Spinal cord (tissue), 10 donors: Measurements from ENCODE around the gene OR2C3. TPM values are rescaled to one million over a fixed set of nuclear protein-coding genes. Genes with fewer than 3 reads are reported as not detected.

Experiments
- DNase-seq, 6 donors: peaks; one replicate each; pipeline versions ENCODE4 v3.0.0 to v3.0.0-alpha.2; 2013 to 2015; ENCODE audit warnings: low spot score in 6 of 6, low read depth in 4 of 6
- H3K27ac ChIP-seq: one replicate; pipeline ENCODE4 v1.5.1; 2013; ENCODE audit warnings: low read depth, low read length, control low read depth
- H3K27me3 ChIP-seq: one replicate; pipeline ENCODE4 v1.6.1; 2013; ENCODE audit warnings: low read length; ENCODE audit not compliant: control insufficient read depth, insufficient read depth
- H3K36me3 ChIP-seq: one replicate; pipeline ENCODE4 v1.6.1; 2013; ENCODE audit warnings: low read length; ENCODE audit not compliant: control insufficient read depth, insufficient read depth
- H3K4me1 ChIP-seq: one replicate; pipeline ENCODE4 v1.6.1; 2013; ENCODE audit warnings: low read length; ENCODE audit not compliant: control insufficient read depth, insufficient read depth
- H3K4me3 ChIP-seq: one replicate; pipeline ENCODE4 v1.5.1; 2013; ENCODE audit warnings: low read depth, low read length, control low read depth
- H3K9me3 ChIP-seq: one replicate; pipeline ENCODE4 v1.6.1; 2013; ENCODE audit warnings: low read length; ENCODE audit not compliant: control insufficient read depth, insufficient read depth
- WGBS: methylation state at CpG from one replicate; pipeline ENCODE4 v1.1.5; 2013; ENCODE audit warnings: missing lambda C conversion rate; ENCODE audit not compliant: insufficient coverage; 5-methylcytosine and 5-hydroxymethylcytosine counted together
- polyA plus RNA-seq, 2 donors: library from polyadenylated mRNA; unstranded; fragments of 120-200 nt; gene quantifications; one replicate each; pipeline ENCODE4 v1.2.1, GENCODE V29; 2013; ENCODE audit not compliant: insufficient read length in 2 of 2
- total RNA-seq, 2 donors: library from RNA; depleted of rRNA in 1 of 2; stranded (reverse); fragments of 120-200 nt in 1 of 2; fragments of >200 nt in 1 of 2; gene quantifications; one replicate each; pipeline versions ENCODE4 v1.2.3 to v1.2.4, GENCODE V29; 2013 to 2014
- donor health status: healthy.

The OR2C3 gene
- total and polyA plus RNA-seq, 4 donors, result under 0.01 to 0.95 (median 0.34) TPM

DNA sequence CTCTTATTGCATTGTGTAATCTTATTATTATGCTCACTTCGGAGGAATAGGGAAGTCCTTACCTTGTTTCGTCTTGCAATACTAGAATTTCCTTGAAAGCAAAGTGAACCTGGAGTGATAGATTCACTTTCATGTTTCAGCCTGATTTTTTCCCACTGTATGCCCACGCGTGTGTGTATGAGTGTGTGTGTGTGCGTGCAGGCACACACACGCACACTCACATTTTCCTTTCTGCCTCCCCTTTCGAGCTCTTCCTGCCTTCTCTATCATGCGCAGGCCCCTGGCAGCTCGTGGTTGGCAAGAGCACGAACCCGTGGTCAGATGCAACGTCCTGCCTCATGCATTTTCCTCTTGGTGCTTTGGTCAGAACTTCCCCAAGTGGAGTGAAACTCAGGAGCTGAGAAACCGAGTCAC is 12.5 kb upstream of the OR2C3 start, which contains the start of gene GCSAML:
Gene GCSAML, plus strand, starts transcription at position 366 of the 414 bp plus-strand sequence. CDS start 58 bp downstream, outside the sequence.
- no peaks in the 10 kb centered on the region for H3K4me1 ChIP-seq
- no peaks in the 10 kb centered on the region for H3K27me3 ChIP-seq
- no peak within 1 kb of the TSS for H3K27ac ChIP-seq
- H3K9me3 ChIP-seq, result no peaks in the 10 kb centered on the region
- no peak within 1 kb of the TSS for H3K4me3 ChIP-seq
- no peaks in the 10 kb centered on the region for H3K36me3 ChIP-seq
- no peak for DNase-seq
- WGBS, result 81% methylated on average over 8 of the region's 13 CpGs

DNA sequence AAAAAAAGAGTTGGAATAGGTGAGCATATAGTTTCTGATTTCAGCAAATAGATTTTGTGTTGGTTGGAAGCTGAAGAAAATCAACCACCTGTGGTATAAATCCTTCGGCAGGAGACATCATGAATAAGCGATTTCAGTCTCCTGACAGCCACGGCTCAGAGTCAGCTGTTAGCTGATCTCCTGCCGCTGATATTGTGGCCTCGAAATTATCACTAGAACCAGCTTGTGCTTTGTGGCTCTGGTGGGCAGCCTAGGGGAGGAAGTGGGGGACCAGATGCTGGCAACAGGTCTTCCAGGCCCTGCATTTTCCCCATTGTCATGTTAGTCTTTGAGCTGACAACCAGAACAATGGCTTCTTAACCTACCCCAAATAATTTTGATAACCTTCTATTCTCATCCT is 11.9 kb upstream of the OR2C3 start:
- H3K36me3 ChIP-seq, result no peaks in the 10 kb centered on the region
- H3K27ac ChIP-seq, result no peak overlapping the region
- H3K4me1 ChIP-seq, result no peaks in the 10 kb centered on the region
- no peak for DNase-seq
- H3K27me3 ChIP-seq, result no peaks in the 10 kb centered on the region
- WGBS, result 64% methylated on average over 5 of the region's 5 CpGs
- H3K4me3 ChIP-seq, result no peak overlapping the region
- no peaks in the 10 kb centered on the region for H3K9me3 ChIP-seq

DNA sequence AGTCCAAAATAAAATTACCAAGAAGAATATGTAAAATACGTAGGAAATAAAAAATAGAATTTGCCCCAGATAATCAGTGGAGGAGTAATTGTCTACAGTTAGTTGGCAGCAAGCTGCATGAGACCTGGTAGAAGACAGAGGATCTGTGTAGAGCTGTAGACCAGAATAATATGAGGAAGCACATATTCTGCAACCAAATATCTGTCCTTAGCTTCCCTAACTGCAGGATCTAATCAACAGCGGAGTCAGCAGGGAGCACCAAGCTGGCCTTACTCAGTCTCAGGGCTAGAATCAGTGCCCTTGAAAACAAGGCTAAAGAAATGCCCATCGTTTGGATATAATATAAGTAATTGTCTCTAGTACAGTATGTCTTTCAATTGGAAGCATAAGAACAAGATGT is 6.6 kb upstream of the OR2C3 start:
- Histone ChIP-seq H3K27ac (no peak overlapping the region), H3K9me3 (no peaks in the 10 kb centered on the region), H3K4me3 (no peak overlapping the region), H3K27me3 (no peaks in the 10 kb centered on the region), H3K36me3 (no peaks in the 10 kb centered on the region), H3K4me1 (no peaks in the 10 kb centered on the region)
- 60% methylated on average over 1 of the region's 3 CpGs for WGBS
- DNase-seq, result no peak

DNA sequence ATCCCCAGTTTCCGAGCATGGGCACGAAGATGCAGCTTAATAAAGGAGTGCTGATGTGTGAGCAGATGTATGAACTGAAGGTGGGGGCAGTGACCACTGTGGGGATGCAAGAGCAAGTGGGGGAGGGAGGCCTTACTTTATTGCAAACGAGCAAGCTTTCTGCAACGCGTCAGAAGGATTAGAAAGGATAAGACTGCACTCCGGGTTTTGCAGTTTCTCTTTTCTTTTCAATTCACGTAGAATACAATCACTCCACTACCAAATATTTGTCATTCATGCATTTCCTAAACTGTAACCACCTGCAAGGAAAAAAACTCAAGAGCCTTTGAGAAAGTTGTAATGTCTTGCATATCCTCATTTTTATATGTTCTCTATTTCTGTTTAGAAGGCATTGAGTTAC is 4.3 kb upstream of the OR2C3 start:
- Histone ChIP-seq H3K4me3 (no peak overlapping the region), H3K36me3 (no peaks in the 10 kb centered on the region), H3K27ac (no peak overlapping the region), H3K4me1 (no peaks in the 10 kb centered on the region), H3K9me3 (no peaks in the 10 kb centered on the region), H3K27me3 (no peaks in the 10 kb centered on the region)
- no peak for DNase-seq
- 70% methylated on average over 2 of the region's 7 CpGs for WGBS

DNA sequence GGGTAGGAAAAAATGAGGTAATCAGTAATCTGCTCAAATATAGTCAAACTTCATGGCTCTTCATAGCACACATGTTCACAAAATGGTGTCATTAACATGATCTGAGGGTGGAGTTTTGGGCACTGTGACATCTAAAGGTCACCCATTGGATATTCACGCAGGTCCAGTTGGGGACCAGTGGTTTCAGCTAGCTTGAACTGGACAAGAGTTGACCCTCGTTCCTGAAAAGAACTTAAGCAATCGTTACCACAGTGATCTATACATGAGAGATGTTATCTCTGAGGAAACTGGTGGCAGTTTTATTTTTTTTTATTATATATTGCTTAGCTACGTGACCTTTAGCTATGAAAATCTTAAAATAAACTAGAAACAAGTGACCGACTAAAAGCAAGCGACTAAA is 3.0 kb upstream of the OR2C3 start:
- no peaks in the 10 kb centered on the region for H3K9me3 ChIP-seq
- H3K4me3 ChIP-seq, result no peak overlapping the region
- H3K36me3 ChIP-seq, result no peaks in the 10 kb centered on the region
- H3K27me3 ChIP-seq, result no peaks in the 10 kb centered on the region
- DNase-seq, result no peak
- 100% methylated on average over 3 of the region's 6 CpGs for WGBS
- no peaks in the 10 kb centered on the region for H3K4me1 ChIP-seq
- no peak overlapping the region for H3K27ac ChIP-seq

DNA sequence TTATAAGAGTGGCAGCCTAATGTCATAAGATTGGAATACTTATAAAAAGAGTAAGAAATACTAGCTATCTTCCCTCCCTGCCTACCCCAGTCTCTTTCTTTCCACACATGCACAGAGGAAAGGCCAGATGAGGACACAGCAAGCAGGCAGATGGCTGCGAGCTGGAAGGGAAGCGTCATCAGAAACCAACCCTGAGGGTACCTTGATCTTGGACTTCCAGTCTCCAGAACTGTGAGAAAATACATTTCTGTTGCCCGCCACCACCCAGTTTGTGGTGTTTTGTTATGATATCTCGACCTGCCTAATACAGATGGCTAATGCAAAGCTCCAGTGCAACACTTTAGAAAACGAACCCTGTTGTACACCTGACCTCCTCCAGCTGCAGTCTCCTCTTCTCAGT is 2.3 kb upstream of the OR2C3 start:
- no peak overlapping the region for H3K4me3 ChIP-seq
- H3K36me3 ChIP-seq, result no peaks in the 10 kb centered on the region
- no peak overlapping the region for H3K27ac ChIP-seq
- no peak for DNase-seq
- H3K9me3 ChIP-seq, result no peaks in the 10 kb centered on the region
- 79% methylated on average over 2 of the region's 5 CpGs for WGBS
- no peaks in the 10 kb centered on the region for H3K4me1 ChIP-seq
- H3K27me3 ChIP-seq, result no peaks in the 10 kb centered on the region

DNA sequence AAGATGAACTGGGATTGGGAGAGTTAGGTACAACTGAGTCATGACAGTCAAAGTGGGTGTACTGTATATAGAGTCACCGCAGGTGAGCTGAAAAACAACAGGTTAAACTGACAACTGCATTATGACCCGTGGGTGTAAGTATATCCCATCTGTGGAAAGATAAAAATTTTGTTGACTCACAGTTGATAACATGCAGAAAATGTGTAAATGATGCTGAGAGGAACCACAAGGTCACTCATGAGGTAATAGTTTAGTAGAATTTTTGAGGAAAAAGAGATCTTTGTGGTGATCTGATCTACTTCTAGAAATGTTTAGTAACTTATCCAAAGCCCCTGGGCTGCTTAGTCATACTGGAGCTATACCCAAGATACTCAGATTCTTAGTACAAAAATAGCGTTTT is 838 bp downstream of the OR2C3 start:
- Histone ChIP-seq H3K4me1 (no peaks in the 10 kb centered on the region), H3K4me3 (no peak overlapping the region), H3K9me3 (no peaks in the 10 kb centered on the region), H3K27ac (no peak overlapping the region), H3K36me3 (no peaks in the 10 kb centered on the region), H3K27me3 (no peaks in the 10 kb centered on the region)
- no peak for DNase-seq
- WGBS, result 57% methylated on average over 2 of the region's 3 CpGs

DNA sequence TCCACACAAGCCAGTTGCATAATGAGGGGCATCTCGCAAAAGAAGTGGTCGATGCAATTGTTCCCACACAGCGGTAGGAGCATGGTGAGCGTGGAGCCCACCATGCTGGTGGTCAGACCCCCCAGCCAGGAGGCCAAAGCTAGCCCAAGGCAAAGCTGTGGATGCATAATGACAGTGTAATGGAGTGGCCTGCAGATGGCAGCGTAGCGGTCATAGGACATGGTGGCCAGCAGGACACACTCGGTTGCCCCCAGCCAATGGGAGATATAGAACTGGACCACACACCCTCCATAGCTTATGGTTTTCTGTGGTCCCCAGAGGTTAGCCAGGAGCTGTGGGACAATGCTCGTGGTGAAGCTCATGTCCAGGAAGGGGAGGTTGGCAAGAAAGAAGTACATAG is 4.3 kb downstream of the OR2C3 start:
- no peak overlapping the region for H3K27ac ChIP-seq
- WGBS, result 95% methylated on average over 5 of the region's 8 CpGs
- H3K4me3 ChIP-seq, result no peak overlapping the region
- no peaks in the 10 kb centered on the region for H3K27me3 ChIP-seq
- no peaks in the 10 kb centered on the region for H3K36me3 ChIP-seq
- no peaks in the 10 kb centered on the region for H3K9me3 ChIP-seq
- DNase-seq, result no peak
- H3K4me1 ChIP-seq, result no peaks in the 10 kb centered on the region

DNA sequence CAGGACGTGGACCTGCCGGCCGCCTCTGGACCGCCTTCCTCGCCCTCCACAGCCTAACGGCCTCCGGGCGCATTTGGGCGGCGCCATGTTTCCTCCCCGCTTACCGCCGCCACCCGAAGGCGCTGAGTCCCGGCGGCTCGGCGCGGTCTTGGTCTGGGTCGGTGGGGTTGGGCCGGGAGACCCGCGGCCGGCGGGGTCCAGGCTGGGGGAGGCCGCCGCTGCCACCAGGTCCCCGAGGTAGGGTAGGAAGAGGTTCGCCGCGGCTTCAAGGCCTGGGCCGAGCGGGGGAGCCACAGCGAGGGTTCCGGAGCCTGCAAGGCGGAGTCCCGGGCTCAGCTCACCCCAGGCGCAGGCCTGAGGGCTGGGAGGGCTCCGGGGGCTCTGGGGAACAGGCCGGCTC is 5.5 kb downstream of the OR2C3 start:
- Histone ChIP-seq H3K27ac (no peak overlapping the region), H3K4me3 (no peak overlapping the region), H3K9me3 (no peaks in the 10 kb centered on the region), H3K36me3 (no peaks in the 10 kb centered on the region), H3K4me1 (no peaks in the 10 kb centered on the region), H3K27me3 (no peaks in the 10 kb centered on the region)
- 48% methylated on average over 41 of the region's 41 CpGs for WGBS
- DNase-seq, result no peak

DNA sequence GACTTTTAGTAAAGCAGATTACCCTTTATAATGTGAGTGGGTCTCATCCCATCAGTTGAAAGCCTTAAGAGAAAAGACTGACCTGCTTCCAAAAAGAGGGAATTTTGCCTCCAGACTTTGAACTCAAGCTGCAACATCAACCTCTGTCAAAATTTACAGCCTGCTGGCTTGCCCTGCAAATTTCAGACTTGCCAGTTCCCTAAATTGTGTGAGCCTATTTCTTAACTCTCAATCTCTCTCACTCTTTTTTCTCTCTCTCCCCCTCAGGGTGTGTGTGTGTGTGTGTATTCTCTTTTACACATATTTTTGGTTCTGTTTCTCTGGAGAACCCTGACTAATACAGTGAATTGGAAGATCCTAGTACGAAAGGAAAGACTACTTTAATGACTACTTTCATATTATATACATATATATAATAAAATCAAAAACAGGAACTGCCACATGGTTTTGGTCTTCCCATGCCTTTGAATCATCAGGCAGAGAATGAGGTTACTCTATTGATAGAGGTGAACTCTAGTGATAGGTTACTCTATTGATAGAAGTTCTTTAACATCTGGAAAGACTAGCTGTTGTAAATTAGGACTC is 6.4 kb downstream of the OR2C3 start:
- Histone ChIP-seq H3K36me3 (no peaks in the 10 kb centered on the region), H3K4me1 (no peaks in the 10 kb centered on the region), H3K9me3 (no peaks in the 10 kb centered on the region), H3K27me3 (no peaks in the 10 kb centered on the region), H3K4me3 (no peak overlapping the region), H3K27ac (no peak overlapping the region)
- DNase-seq, result no peak
- no CpG with 5 or more reads among the region's 1 CpG for WGBS
